ENCODE results near the gene VPS51. TPM values are rescaled to one million over a fixed set of nuclear protein-coding genes. Genes with fewer than 3 reads are reported as not detected.

The VPS51 gene
- total and polyA plus RNA-seq, 9 of the 15 experiments (the other 6 are each of a cell fraction or from before 2014, with no cell fraction given), result 1.8 to 143 (median 46.8) TPM

DNA sequence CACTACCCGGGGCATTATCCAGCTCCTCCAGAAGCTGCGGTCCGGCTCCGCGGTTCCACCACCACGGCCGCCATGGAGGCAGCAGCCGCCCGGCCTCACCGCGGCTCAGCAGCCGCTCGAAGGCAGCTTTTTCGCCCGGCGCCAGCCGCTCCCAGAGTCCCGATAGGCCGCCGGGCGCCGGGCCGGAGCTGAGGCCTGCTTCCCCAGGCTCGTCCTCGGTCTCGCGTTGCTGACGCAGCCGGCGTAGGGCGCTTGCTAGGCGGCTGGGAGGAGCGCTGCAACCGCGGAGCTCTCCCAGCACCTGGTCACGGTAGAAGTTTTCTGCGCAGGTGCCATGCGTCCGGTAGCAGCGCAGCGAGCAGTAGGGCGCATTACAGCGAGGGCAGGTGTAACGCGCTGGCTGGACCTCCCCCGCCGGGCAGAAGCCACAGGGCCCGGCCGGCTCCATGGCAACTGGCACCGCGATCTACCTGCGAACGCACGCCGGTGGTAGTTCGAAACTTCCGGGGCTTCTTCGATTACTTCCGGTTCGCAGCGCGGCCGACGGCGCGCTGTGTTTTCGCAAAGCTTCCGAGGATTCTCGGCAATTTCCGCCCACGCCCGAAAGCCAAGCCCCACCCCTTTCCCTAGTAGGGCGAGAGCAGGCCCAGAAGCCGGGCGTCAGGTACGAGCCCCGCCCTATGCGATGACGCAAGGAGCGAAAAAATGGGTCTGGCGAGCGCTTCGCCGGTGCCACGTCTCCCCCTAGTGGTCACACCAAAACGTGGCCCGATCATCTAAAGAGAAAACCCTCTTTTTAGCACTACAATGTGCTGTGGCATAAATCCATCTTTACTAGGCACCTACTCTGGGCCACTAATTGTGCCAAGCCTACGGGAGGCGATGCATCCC lies 21.4 kb downstream of the VPS51 start, which contains the start of gene ZNHIT2 (continued):
- TF ChIP-seq KLF6 (CRISPR knock-in tag; IDR thresholded peaks at IDR 0.05; ENCODE audit: borderline replicate concordance), result no peak
- TF ChIP-seq, protein P1, sequence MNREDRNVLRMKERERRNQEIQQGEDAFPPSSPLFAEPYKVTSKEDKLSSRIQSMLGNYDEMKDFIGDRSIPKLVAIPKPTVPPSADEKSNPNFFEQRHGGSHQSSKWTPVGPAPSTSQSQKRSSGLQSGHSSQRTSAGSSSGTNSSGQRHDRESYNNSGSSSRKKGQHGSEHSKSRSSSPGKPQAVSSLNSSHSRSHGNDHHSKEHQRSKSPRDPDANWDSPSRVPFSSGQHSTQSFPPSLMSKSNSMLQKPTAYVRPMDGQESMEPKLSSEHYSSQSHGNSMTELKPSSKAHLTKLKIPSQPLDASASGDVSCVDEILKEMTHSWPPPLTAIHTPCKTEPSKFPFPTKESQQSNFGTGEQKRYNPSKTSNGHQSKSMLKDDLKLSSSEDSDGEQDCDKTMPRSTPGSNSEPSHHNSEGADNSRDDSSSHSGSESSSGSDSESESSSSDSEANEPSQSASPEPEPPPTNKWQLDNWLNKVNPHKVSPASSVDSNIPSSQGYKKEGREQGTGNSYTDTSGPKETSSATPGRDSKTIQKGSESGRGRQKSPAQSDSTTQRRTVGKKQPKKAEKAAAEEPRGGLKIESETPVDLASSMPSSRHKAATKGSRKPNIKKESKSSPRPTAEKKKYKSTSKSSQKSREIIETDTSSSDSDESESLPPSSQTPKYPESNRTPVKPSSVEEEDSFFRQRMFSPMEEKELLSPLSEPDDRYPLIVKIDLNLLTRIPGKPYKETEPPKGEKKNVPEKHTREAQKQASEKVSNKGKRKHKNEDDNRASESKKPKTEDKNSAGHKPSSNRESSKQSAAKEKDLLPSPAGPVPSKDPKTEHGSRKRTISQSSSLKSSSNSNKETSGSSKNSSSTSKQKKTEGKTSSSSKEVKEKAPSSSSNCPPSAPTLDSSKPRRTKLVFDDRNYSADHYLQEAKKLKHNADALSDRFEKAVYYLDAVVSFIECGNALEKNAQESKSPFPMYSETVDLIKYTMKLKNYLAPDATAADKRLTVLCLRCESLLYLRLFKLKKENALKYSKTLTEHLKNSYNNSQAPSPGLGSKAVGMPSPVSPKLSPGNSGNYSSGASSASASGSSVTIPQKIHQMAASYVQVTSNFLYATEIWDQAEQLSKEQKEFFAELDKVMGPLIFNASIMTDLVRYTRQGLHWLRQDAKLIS (CRISPR knock-in tag; IDR thresholded peaks at IDR 0.05), result peak; percentile 25; the same call in 1 of the 2 replicates
- peak; percentile 94 for TF ChIP-seq SIN3B (IDR thresholded peaks at IDR 0.05; ENCODE audit: low read depth)
- TF ChIP-seq, protein P2, sequence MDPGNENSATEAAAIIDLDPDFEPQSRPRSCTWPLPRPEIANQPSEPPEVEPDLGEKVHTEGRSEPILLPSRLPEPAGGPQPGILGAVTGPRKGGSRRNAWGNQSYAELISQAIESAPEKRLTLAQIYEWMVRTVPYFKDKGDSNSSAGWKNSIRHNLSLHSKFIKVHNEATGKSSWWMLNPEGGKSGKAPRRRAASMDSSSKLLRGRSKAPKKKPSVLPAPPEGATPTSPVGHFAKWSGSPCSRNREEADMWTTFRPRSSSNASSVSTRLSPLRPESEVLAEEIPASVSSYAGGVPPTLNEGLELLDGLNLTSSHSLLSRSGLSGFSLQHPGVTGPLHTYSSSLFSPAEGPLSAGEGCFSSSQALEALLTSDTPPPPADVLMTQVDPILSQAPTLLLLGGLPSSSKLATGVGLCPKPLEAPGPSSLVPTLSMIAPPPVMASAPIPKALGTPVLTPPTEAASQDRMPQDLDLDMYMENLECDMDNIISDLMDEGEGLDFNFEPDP (CRISPR knock-in tag; IDR thresholded peaks at IDR 0.05), result 0 out of 2 replicates have a peak, but pooled peaks have one; percentile 61
- TF ChIP-seq, protein P3, sequence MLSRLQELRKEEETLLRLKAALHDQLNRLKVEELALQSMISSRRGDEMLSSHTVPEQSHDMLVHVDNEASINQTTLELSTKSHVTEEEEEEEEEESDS (CRISPR knock-in tag; IDR thresholded peaks at IDR 0.05), result no peak
- 0 out of 2 replicates have a peak, but pooled peaks have one; percentile 17 for TF ChIP-seq NFIC (IDR thresholded peaks at IDR 0.05)
- peak in 1 of 2 experiments; percentile 30; a peak in 1 of 4 replicates for TF ChIP-seq RCOR1 (IDR thresholded peaks at IDR 0.05; ENCODE audit: borderline replicate concordance in 1 of 2, low read depth in 2 of 2, low read length in 2 of 2)
- no peak for TF ChIP-seq JUNB (CRISPR knock-in tag; conservative IDR thresholded peaks at IDR 0.05)
- no peak for TF ChIP-seq SMAD1 (IDR thresholded peaks at IDR 0.05; ENCODE audit: low read depth, low read length, partially characterized antibody)
- TF ChIP-seq ZNF668 (CRISPR knock-in tag; IDR thresholded peaks at IDR 0.05), result no peak
- peak; percentile 97 for TF ChIP-seq FIP1L1 (IDR thresholded peaks at IDR 0.05; ENCODE audit: low read depth, low read length, poor library complexity, severe bottlenecking)
- peak; percentile 99 for TF ChIP-seq CHD1 (IDR thresholded peaks at IDR 0.05; ENCODE audit: low read length)
- TF ChIP-seq MIER1 (IDR thresholded peaks at IDR 0.05; ENCODE audit: low read depth), result no peak
- TF ChIP-seq SMC3 (conservative IDR thresholded peaks at IDR 0.05; ENCODE audit: insufficient read depth, low read depth, low read length), result peak; percentile 81
- no peak for TF ChIP-seq HNRNPUL1 (IDR thresholded peaks at IDR 0.05; ENCODE audit: low read length)
- no peak for TF ChIP-seq LARP7 (IDR thresholded peaks at IDR 0.05)
- TF ChIP-seq, protein P4, sequence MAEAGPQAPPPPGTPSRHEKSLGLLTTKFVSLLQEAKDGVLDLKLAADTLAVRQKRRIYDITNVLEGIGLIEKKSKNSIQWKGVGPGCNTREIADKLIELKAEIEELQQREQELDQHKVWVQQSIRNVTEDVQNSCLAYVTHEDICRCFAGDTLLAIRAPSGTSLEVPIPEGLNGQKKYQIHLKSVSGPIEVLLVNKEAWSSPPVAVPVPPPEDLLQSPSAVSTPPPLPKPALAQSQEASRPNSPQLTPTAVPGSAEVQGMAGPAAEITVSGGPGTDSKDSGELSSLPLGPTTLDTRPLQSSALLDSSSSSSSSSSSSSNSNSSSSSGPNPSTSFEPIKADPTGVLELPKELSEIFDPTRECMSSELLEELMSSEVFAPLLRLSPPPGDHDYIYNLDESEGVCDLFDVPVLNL (CRISPR knock-in tag; IDR thresholded peaks at IDR 0.05; ENCODE audit: low read depth), result no peak
- no peak for TF ChIP-seq HDAC6 (IDR thresholded peaks at IDR 0.05; ENCODE audit: low read depth, low read length)
- TF ChIP-seq CBX8 (IDR thresholded peaks at IDR 0.05; ENCODE audit: borderline replicate concordance, extremely low read depth, low read depth, low read length, poor library complexity, severe bottlenecking), result no peak
- no peak for TF ChIP-seq KHSRP (IDR thresholded peaks at IDR 0.05)
- TF ChIP-seq U2AF1 (optimal IDR thresholded peaks at IDR 0.05; ENCODE audit: low read depth, low read length), result peak; percentile 97

Measured in K562 (cell line).